Mononuclear cell (primary cell): ENCODE measurements around the gene PRMT7. TPM values are rescaled to one million over a fixed set of nuclear protein-coding genes. Genes with fewer than 3 reads are reported as not detected.

ENCODE experiments used
- H3K27me3 ChIP-seq: 2 replicates; pipeline ENCODE4 v1.6.0; 2011; ENCODE audit warnings: low read length, control low read depth; ENCODE audit not compliant: insufficient read depth
- H3K4me1 ChIP-seq: 2 replicates; pipeline ENCODE4 v1.5.1; 2011; ENCODE audit warnings: mild to moderate bottlenecking, low read length, control low read depth; ENCODE audit not compliant: insufficient read depth
- H3K4me3 ChIP-seq: 2 replicates; pipeline ENCODE4 v1.5.1; 2011; ENCODE audit warnings: mild to moderate bottlenecking, low read length, moderate library complexity
- H3K9me3 ChIP-seq: 2 replicates; pipeline ENCODE4 v1.5.1; 2011; ENCODE audit warnings: low read depth, mild to moderate bottlenecking, control low read depth, low read length
- total RNA-seq: library from RNA; depleted of rRNA; stranded (reverse); fragments of >200 nt; gene quantifications from one replicate; pipeline ENCODE4 v1.2.3, GENCODE V29; 2012

Gene PRMT7
- total RNA-seq, 1 donor: 33.1 TPM

DNA sequence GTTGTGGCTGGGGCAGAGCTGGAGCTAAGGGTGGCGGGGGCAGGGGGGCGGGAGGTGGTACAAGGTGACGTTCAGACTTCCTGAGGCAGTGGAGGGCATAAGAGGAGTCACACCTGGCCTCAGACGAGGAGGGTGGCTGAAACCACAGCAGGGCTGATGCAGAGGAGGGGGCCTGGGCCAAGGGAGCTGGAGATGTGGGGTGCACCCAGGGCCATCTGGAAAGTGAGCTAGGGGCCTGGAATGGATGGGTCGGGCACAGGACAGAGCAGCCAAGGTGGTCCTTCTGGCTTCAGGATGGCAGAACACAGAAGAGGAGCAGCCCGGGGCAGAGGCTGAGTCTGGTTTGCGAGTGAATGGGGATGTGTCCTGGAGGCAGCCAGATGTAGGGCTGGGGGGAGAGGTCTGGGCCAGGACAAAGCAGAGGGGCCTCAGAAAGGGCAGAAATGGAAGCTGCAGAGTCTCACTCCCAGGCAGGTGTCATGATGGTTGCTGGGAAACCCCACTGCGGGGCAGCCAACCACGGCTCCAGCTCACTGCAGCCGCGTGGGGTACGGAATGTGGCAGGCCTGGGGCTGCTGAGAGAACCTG lies 57.6 kb downstream of the PRMT7 start:
- Histone ChIP-seq H3K9me3 (no peaks in the 10 kb centered on the region), H3K27me3 (no peaks in the 10 kb centered on the region), H3K4me1 (peaks cover 48% of the 10 kb centered on the region), H3K4me3 (no peak overlapping the region)

DNA sequence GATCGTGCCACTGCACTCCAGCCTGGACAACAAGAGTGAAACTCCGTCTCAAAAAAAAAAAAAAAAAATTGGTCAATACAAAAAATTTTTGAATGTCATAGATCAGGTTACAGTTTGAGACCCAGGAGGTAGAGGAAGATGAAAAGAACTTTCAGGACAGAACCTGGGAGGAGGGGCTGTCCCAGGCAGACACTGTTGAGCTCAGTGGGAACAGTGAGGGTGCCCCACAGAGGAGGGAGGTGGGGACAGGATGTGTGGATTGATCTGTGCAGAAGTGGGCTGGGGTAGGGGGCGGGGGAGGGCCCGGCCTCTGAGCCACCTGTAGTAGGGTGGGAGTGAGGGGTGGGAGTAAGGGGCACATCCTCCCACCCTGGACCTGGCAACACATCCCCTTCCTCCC lies 58.3 kb downstream of the PRMT7 start:
- H3K27me3 ChIP-seq: no peaks in the 10 kb centered on the region
- peaks cover 48% of the 10 kb centered on the region for H3K4me1 ChIP-seq
- no peaks in the 10 kb centered on the region for H3K9me3 ChIP-seq
- no peak overlapping the region for H3K4me3 ChIP-seq

DNA sequence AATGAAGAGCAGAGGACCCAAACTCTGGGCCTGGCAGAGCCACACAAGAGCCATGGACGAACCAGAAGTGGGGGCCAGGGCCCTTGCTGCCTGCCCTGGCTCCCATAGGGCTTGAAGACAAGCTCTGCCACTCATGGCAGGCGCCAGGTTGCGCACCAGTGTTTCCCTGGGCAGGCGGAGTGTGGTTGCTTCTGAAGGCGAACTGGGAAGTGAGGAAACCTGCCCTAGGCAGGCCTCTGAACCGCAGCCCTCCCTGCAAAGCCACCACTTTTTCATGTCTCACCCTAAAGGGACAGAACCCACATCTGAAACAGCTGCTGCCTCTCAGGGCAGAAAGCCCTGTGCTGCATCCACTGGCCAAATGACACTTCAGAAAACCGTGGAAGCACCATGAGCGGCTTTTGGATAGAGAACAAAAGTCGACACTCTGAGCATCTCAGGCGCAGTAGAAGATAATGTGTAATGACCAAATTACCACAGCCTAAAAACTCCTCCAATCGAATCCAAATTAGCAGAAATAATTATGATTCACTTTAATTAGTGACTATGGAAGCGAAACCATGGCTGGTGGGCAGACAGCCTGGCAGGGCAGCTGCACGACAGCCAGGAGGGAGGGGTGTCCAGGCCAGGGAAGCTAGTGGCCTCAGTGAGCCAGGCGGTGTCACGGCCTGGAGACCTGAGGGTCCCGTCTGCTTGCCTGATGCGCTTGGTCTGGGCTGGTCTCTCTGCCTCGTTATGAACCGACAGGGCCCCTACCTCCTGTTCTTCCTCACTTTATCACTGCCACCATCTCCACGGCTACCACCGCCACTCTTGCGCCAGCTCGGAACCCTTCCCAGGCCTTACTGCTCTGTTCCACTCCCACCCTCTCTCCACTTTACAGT lies 59.1 kb downstream of the PRMT7 start:
- Histone ChIP-seq H3K4me1 (peaks cover 44% of the 10 kb centered on the region), H3K9me3 (no peaks in the 10 kb centered on the region), H3K4me3 (no peak overlapping the region), H3K27me3 (no peaks in the 10 kb centered on the region)

DNA sequence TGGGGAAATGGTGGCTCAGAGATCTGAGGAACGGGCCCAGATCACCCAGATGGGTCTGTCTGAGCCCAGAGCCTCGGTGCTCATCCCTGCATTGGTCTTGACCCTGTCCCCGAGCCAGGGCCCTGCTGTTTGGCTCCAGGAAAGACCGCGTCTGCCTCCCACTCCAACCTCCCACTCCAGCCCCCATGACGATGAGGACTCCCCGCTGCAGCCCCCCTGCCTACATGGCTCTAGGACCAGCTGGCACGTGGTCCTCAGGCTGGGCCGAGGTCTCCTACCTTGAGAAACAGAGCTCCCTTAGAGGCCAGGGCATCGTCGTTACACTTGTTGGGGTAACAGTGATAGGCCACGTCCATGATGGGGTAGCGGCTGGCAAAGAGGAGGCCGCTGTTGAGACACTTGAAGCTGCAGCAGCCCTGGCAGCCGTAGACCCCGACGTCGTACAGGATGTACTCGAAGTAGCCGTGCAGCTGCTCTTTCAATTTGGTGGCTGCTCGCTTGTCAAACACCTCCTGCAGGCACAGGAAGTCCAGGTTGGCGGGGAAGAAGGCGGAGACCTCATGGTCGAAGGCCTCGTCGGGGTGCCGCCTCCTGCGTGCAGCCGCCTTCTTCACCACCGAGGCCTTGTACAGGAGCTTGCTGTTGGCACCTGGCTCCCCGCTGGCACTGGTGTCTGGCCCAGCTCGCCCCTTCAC lies 59.9 kb downstream of the PRMT7 start:
- no peaks in the 10 kb centered on the region for H3K27me3 ChIP-seq
- H3K4me1 ChIP-seq: peaks cover 36% of the 10 kb centered on the region
- no peaks in the 10 kb centered on the region for H3K9me3 ChIP-seq
- H3K4me3 ChIP-seq: no peak overlapping the region

DNA sequence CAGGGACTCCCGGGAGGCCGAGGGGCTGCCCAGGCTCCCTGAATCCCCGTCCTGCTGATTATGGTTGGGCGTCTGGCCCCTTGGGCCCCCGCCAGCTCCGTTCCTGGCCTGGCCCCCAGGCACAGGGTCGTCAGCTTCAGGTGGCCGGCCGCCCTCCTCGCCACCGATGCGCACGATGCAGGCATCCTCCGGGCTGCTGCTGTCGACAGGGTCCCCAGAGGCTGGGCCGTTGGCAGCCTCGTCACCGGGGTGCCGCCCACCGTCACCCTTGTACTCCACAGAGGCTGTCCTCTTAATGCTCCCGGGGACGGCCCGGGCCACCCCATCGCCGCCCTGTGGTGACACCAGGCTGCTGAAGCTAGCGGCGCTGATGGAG lies 60.4 kb downstream of the PRMT7 start:
- Histone ChIP-seq H3K4me1 (peaks cover 32% of the 10 kb centered on the region), H3K4me3 (no peak overlapping the region), H3K27me3 (no peaks in the 10 kb centered on the region), H3K9me3 (no peaks in the 10 kb centered on the region)

DNA sequence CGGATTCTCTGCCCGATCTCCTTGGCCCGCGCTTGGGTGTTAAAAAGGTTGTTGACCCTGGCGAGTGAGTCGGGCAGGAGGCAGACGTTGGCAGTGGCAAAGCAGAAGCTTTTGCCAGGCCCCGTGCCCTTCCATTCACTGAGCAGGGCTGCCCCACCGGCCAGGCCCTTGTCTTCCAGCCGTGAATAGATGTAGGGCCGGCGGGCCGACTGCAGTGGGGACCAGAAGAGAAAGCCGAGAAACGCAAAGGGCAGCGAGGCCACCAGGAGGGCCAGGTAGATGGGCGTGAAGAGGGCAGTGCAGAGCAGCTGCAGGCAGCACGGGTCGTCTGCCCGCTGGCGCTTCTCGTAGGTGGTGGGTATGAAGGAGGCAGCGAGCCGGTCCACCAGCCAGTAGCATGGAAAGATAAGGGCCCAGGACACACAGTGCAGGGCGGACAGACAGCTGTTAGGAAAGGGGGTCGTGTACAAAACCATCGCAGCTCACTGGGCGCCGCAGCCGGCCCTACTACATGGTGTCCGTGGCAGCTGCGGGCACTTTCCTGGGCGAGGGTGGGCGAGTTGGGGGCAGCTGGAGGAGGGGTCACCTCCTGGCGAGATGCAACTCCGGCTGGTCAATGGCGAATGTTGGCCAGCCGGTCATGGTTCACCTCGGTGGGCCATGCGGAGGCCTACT lies 61.0 kb downstream of the PRMT7 start:
- Histone ChIP-seq H3K4me3 (no peak overlapping the region), H3K27me3 (no peaks in the 10 kb centered on the region), H3K4me1 (peaks cover 32% of the 10 kb centered on the region), H3K9me3 (no peaks in the 10 kb centered on the region)

DNA sequence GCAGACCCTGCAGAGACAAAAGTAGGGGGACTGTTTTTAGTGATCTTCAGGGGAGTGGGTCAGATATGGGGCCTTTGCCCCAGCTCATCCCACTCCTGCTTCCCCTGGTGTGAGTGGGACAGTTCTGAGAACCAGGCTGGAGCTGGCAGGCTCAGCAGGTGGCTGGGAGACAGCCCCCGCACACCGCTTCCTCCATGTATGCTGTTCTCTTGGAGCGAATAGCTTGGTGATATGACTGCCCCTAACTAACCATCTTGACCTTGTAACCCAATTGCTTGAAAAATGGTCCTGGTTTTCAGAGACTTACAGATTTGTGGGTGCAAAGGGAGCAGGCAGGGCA lies 61.5 kb downstream of the PRMT7 start:
- H3K27me3 ChIP-seq: no peaks in the 10 kb centered on the region
- no peak overlapping the region for H3K4me3 ChIP-seq
- no peaks in the 10 kb centered on the region for H3K9me3 ChIP-seq
- H3K4me1 ChIP-seq: peaks cover 32% of the 10 kb centered on the region

DNA sequence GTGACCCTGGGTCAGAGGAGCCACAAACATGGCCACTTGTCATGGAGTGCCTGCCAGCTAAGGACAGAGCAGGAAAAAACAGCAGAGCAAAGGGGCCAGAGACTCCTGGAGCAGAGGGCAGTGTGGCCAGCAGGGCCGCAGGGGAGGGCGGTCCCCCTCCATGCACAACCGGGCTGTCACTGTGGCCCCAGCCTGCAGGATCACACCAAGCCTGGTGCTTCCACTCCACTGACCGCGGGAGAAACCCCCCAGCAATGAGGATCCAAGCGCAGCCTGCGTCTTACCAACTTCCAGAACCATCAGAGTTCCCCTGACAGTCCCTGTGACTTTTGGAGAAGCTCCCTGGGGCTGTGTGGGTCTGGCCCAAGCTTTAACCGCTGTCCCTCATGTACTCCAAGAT lies 62.0 kb downstream of the PRMT7 start:
- no peak overlapping the region for H3K4me3 ChIP-seq

DNA sequence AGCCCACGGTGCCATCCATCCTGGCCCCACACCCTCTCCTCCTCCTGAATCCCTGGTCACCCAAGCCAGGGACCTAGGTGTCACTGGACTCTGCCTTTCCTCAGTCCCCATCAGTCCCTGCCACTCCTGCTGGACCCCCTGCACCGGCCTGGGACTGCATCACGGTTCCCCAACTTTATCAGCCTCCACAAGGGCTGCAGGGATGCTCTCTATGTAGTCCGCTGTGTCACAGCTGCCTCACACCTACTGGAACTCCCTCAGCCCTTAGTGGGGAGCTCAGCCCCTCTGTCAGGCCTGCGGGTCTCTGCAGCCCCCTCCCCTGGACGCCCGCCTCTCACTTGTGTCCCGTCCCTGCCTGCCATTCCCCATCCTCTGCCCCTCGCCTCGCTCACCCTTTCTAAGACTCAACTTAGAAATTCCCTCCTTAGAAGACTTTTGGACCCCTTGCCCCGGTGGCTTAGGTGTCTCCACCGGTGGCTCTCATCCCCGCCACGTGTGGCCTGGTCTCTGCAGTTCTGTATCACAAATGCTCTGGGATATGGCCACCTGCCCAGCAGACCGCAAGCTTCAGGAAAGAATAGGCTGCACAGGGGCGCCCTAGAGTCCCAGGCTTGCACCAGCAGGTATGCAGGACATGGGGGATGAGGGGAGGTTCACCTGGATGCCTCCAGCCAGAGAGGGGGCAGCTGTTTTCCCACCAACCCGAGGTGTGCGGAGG lies 62.9 kb downstream of the PRMT7 start:
- peaks cover 28% of the 10 kb centered on the region for H3K4me1 ChIP-seq
- H3K27me3 ChIP-seq: no peaks in the 10 kb centered on the region

More for the DNA sequence above, 62.0 kb downstream of the PRMT7 start:
- Histone ChIP-seq H3K9me3 (no peaks in the 10 kb centered on the region), H3K4me1 (peaks cover 32% of the 10 kb centered on the region), H3K27me3 (no peaks in the 10 kb centered on the region)

DNA sequence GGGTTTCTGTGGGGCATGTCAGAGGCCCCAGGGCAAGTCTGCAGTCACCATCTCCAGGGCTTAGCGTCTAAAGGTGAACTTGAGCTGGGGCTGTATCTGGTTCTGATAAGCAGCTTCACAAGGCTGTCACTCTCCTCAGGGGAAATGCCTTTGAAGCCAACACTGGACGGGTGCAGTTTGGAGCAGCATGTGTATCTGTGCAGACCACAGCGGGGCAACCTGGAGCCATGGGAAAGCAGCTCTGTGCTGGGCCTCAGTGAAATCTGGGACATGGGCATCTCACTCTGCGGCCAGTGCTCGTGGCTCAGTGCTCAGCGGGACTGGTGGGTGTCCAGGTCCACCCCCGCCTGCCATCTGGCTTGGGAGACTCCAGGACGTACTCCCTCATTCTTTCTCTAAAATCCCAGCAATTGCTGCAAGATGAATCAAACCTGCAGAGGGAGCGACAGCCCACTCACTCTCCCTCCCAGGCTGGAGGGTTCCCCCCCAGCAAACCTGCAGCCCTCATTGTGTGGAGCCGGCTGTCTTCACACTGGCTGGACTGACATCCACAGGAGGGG lies 63.5 kb downstream of the PRMT7 start:
- Histone ChIP-seq H3K4me1 (peaks cover 31% of the 10 kb centered on the region), H3K4me3 (no peak overlapping the region), H3K27me3 (no peaks in the 10 kb centered on the region), H3K9me3 (no peaks in the 10 kb centered on the region)

More for the DNA sequence above, 62.9 kb downstream of the PRMT7 start:
- no peaks in the 10 kb centered on the region for H3K9me3 ChIP-seq
- no peak overlapping the region for H3K4me3 ChIP-seq

DNA sequence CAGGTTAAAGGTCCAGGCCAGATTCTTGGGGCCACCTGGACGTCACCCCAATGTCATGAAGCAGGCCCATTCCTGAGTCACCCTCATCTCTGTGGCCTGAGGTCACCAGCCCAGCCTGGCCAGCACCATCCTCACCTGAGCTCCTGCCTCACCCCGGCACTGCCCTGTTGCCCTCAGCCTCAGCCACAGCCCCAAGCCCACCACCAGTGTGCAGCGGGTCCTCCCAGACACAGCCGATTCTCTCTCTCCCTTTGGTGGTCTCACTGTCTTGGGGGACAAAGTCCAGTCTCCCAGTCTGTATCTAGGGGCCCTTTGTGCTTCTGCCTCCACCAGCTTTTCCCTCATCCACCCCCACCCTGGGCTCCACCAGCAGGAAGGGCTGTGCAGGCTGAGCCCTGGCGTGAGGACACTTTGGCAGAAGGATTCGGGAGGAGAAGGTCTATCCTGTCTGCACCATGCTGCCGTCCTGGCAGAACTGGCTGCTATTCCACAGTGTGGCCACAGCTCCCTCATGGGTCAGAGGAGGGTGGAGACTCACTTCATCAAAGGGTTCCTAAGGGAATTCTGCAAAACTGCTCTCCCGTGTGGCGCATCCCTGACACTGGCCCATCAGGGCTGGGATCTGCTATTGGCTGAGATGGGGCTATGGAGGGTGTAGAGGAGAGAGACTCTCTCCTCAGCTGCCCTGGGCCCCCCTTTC lies 64.3 kb downstream of the PRMT7 start:
- Histone ChIP-seq H3K9me3 (no peaks in the 10 kb centered on the region), H3K4me1 (peaks cover 30% of the 10 kb centered on the region), H3K4me3 (no peak overlapping the region), H3K27me3 (no peaks in the 10 kb centered on the region)

DNA sequence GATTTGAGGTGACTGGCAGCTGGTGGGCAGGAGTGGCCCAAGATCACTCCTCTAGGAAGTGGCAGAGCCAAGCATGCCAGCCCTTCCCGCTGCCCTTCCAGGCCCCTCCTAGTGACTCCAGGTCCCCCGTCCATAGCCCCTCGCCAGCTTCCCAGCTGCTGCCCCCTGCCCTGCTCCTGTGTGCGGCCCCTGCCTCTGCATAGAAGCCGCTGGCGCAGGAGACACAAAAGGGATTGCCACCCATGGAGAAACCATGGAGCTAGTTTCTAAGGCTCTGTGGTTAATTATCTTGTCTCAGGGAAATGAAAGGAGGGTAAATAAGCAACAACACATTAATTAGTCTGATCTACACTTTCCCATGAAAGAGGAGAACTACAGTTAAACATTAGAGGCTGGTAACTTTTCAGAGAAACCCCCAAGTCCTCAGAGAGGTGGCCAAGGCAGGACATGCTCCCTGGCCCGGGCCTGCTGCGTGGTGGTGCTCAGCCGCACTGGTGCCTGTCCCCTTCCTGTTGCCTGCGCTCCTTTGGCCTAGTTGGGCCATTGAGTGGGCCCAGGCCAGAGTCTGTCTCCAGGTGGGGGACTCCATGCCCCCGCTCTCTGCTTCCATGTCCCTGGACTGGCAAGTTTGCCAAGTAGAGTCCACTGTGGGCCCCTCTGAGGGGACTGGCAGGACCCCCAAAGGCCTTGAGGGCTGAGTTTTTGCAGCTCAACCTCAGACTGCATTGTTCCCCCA lies 65.2 kb downstream of the PRMT7 start:
- H3K27me3 ChIP-seq: no peaks in the 10 kb centered on the region
- no peaks in the 10 kb centered on the region for H3K9me3 ChIP-seq
- H3K4me3 ChIP-seq: no peak overlapping the region
- H3K4me1 ChIP-seq: peaks cover 21% of the 10 kb centered on the region

DNA sequence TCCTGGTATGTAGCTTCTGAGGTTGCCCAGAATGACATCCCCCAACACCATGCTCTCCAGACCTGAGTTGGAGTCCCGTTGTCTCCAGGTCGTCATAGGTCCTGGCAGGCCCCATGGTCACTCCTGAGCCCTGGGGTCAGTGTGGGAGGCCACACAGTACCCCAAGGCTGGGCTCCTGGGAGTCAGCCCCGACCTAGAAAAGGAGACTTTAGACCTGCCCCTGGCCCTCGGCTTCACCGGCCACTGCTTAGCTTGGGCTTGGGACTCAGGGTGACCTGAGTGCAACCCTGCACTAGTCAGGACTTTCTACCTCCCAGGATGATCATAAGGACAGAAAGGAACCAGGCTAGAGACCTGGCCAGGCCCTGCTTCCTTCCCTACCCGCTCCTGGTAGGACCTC lies 65.8 kb downstream of the PRMT7 start:
- no peaks in the 10 kb centered on the region for H3K9me3 ChIP-seq
- H3K27me3 ChIP-seq: no peaks in the 10 kb centered on the region
- H3K4me1 ChIP-seq: peaks cover 17% of the 10 kb centered on the region
- H3K4me3 ChIP-seq: no peak overlapping the region
